COLO829 (cell line): ENCODE results near the gene ZNF19.
A peak's percentile ranks its signal among the peaks of the same experiment; 100 is the strongest.

Experiments used
- DNase-seq: peaks from one replicate; pipeline ENCODE4 v3.0.0; 2012; ENCODE audit warnings: low spot score

Gene ZNF19

DNA sequence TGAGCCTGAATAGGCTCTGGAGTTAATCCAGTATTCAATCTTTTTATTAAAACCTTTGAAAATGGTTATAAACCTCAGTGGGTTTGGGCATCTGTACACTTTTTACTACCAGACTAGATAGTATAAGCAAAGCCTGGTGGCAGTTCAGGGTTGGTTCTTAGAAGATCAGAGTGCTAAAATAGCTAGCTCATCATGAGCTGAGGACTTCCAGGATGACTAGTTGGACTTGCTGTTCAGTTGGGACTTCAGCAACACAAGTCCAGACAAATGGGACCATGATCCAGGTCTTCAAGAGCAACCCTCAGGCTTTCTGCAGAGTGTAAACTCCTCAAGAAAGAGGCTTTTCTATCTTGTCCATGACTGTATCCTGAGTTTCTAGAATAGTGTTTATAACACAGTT is 1.2 kb upstream of the ZNF19 start:
- DNase-seq, result no peak

DNA sequence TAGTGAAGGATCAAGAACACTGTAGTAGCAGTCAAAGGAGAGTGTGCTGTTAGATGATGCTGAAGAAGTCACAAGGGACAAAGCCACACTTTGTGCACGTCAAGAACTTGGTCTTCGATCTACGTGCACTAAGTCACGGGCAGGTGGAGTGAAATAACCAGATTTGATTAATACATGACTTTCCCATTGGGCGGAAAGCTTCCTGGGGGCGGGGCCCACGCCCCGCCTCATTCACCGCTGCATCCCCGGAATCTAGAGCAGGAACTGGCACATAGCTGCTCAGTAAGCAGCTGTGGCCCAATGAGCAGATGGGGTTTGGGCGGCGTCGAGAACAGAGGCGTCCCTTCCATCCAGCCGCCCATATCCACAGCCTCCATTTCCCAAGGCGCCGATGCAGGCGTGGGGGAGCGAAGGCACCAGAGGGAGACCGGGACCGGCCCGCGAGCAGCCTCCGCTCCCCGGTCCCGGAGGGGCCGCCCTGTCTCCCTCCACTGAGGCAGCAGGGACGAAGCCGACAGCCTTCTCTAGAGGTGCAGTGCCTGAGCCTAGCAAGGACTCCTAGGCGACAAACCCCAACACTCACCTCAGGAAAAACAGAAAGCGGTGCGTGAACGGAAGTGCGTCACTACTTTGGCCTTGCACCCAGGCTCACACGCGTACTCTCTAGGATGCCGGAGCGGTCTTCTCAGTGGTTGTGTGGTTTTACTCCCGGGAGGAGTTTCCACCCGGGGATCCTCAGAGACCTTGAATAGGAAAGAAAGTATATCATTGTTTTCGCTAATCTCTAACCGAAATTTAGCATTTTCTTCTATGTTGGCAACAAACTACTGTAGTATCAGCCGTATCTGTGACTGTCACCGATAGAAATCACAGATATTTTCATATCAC is 4.9 kb downstream of the ZNF19 start:
- peak; percentile 54 for DNase-seq

DNA sequence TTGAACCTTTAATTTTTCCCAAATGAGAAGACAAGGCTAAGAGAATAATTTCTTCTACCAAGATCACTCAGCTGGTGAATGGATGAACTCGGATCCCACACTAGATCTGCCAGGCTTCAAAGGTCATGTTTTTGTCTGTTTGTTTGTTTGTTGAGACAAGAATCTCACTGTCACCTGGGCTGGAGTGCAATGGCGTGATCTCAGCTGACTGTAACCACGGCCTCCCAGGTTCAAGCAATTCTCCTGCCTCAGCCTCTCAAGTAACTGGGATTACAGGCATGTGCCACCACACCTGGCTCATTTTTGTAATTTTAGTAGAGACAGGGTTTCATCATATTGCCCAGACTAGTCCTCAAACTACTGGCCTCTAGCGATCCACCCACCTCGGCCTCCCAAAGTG is 6.6 kb downstream of the ZNF19 start:
- DNase-seq, result no peak

DNA sequence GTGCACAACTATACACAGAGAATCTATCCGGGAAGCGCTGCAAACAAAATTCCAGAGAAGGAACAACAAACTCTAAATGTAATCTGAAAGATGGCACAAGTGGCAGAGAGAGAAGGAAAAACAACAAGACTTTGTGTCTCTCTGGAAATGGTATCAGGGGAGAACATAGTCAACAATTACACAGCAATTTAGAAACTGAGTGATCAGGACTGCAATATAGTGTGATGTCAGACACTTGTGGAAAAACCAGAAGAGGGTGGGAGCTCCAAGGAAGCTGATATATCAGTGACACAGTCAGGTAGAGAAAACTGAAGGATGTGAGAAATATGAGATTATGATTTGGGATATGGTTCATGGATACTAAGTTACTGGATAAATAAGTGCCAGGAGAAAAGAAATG is 8.2 kb downstream of the ZNF19 start:
- DNase-seq, result no peak

DNA sequence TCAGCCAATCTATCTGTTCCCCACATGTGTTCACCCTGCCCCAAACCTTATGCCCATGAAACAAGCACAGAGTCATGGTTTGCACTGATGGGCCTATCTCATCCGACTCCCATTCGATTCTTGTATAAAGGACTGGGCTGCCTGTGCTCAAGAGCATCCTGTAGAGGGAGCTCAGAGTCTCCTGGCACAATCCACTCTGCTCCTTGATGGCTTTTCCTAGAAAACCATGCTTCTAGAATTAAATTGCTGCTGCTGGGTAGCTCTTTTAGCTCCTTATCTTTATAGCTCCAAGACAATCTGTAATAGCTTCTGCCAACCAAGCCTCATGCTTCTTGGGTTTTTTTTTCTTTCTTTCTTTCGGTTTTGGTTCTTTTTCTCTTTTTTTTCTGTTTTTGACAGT is 9.7 kb downstream of the ZNF19 start:
- peak; percentile 17 for DNase-seq

DNA sequence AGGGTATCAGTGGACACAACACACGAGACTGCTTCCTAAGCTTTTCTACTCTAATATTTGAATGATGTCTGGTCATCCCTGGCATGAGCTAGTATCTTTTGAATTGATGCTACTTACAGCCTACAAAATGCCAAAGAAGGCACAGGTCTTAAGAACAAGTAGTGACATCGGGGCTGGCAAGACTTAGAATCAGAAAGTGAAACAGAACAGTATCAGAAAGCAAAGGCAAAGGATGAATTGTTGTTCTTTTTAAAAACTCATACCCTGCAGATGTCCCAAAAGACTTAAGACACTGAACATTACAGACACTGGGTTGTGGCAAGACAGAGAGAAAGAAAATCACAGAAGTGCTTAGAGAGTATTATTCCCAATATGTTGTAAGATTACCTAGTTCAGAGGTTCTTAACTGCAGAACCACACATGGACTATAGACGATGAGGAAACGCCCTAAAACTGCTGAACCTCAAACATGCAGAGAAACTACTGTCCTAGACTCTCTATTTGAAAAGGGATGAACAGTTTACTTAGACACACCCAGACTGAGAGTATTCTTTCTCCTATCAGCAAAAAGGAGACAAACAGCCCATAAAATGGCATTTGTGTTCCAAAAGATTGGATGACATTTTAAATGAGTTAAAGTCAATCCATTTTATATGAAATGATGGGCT is 12.5 kb downstream of the ZNF19 start:
- no peak for DNase-seq

DNA sequence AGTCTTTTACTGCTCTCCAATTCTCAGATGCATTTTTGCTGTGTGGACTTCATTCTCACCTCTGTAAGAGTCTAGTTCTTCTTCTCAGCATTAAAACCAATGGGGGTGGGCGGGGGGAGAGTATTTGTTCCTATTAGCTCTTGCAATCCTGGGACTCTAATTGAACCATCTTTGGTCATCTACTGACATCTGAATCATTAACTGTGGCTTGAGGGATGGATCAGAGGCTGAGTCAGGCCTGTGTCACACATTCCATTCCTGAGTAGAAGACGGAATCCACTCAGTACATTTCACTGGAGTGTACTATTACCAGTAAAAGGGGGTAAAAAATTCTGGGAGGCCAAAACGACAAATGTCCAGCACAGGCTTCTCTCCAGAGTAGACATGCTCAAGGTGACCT is 14.3 kb downstream of the ZNF19 start:
- no peak for DNase-seq

DNA sequence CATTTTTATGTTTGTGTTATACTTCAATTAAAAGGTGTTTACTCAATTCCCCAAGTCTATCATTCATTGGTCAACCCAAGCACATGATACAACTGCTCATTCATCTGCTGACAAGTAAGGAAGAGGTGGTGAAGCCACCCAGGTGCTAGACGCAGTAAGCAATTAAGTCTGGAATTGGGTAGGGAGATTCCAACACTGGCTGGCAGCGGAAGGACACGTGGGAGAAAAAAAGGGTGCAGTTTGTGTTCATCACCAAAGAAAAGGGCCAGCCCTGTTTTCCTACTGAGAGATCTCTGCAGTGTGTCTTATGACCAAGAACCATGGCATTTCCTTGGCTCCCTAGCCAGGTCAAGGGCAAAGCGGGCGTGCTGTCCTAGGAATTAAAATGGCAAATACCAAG is 15.2 kb downstream of the ZNF19 start:
- DNase-seq, result no peak

DNA sequence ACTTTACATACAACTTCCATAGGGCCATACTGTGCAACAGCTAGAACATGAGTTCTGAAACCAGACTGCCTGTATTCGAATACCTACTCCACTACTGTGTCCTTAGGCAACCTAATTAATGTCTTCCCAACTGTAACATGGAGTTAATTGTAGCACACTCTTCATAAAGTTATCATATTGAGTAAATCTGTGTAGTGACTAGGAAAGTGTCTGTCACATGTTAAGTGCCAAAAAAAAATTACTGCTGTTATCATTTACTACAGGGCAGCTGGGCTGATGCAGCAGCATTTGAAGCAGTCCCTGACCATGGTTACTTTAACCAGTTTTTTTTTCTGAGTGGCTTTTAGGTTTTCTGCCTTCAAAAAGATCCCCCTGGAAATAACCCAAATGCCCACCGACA is 16.2 kb downstream of the ZNF19 start:
- no peak for DNase-seq

DNA sequence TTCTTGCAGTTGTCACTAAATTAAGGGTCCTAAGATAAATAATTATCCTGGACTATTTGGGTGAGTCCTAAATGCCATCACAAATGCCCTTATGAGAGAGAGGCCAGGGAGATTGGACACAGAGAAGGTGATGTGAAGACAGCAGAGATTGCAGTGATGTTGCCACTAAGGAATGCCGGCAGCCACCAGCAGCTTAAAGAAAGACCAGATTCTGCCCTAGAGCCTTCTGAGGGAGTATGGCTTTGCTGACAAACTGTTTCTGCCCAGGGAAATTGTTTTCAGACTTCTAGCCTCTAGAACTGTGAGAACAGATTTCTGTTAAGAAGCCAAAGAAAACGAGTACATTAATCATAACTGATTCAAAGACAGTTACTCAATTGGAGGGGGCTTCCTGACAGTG is 17.1 kb downstream of the ZNF19 start:
- DNase-seq, result no peak

DNA sequence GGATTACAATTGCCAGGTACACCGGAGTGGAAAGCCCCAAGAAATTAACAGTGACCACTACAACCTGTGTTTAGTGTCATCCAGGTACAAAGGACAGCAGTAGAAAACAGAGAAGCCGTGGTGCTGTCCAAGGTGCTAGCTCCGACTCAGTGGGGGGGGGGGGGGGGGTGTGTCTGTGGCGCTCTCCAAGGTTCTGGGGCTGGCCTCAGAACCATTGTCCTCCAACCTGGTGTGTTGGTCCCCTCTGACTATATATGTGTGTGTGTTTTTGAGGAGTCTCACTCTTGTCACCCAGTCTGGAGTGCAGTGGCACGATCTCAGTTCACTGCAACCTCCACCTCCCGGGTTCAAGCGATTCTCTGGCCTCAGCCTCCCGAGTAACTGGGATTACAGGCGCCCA is 21.3 kb downstream of the ZNF19 start:
- peak; percentile 38 for DNase-seq

DNA sequence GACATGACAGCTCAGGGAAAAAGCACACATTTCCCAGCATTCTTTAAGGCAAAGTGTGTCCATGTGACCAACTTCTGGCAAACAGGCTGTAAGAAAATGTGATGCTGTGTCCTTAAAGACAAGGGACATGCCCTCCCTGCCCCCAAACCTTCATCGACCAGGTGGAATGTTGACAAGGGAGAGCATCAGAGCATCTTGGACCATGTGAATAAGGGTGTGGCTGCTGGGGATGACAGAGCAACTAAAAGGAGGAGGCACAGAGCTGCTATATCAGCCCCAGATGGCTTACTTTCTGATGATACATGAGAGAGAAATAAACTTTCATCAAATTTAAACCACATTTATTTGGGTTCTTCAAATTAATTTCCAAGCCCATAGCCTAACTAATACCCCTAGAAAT is 24.9 kb downstream of the ZNF19 start:
- no peak for DNase-seq

DNA sequence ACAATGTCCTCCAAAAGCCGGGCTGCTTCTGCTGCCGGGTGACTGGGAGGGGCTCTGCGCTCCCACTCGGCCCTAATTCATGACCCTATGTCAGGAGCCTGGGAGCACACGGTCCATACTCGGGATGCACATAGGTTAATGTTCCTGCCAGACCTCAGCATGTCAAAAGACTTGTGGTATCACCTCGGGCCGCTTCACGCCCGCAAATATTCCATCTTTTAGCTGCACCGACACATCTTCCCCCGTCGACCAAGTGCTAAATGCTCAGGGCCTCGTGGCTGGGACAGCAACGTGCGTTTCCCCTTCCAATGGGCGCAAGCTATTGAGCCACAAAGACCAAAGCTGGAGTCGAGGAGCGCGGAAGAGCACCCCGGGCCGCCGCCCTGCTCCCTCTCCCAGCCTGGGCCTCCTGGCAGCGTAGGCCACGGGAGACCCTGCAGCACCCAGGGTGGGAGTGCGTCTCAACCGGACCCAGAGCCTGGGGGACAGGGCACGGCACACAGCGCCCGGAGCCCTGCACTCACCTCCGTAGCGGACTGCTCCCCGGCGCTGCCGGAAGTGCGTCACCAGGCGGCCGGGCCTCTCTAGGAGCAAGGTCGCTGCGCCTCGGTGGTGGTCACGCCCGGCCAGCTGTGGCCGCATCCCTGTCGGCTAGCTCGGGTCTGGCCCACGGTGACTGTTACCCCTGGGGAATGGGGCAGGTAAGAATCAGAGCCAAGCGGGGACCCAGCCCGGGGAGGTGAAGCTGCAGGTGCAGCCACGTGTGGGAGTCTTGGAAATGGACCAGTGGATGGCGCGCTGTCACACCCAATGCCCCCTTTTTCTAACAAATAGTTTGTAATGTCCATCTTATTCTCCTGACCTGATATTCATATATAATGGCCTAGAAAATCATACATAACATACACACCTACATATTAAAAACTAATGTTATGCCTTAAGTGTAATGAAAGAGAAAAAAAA is 27.2 kb downstream of the ZNF19 start, which contains the start of gene ZNF23:
TSS of gene ZNF23 (minus strand) at position 562 of the 963 bp plus-strand sequence. CDS start 5,451 bp downstream, outside the sequence.
- DNase-seq, result peak; percentile 61

DNA sequence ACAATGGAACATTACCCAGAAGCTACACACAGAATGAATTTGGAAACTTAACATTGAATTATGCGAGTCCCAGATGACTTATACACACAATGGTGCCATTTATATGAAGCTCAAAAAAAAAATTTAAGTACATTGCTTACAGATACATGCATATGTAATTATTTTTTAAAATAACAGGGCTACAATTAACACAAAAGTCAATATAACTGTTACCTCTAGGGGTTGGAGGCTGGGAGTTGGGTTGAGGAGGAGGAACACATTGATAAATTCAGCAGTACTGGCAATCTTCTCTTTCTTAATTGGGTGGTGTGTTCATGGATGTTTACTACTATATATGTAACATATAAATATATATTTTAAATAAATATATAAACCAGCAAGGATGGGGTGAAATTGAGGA is 28.2 kb downstream of the ZNF19 start:
- DNase-seq, result no peak

DNA sequence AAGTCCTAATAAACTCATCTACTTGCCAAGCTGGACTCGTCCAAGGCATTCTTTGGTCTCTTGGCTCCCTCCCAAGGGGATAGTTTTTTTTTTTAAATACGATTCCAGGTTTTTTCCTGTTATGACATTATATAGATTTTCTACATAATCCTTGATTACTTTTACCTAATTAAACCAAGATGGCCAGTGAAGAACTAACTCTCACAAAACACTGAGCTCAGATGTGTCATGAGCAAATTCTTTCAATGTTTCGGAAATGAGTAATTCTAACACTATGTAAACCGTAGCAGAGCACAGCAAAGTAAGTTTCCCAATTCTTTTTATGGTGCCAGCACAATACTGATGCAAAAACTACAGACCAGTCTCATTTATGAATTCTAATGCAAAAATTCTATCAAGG is 28.9 kb downstream of the ZNF19 start:
- no peak for DNase-seq

DNA sequence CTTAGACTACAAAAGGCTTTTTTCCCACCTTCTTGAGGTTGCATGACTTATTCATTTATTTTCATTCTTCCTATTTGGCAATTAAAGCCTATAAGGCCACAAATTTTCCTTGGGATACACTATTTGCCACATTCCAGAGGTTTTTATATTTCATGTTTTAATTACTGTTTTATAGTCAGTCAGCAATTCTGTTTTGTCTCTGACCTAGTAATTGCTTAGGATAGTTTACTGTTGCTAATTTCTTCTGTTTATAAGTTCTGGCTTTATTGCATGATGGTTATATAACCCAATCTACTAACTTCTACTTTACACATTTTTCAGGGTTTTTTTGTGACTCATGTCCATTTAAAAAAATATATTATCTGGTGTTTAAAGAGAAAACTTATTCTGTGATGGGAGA is 29.6 kb downstream of the ZNF19 start:
- DNase-seq, result no peak

DNA sequence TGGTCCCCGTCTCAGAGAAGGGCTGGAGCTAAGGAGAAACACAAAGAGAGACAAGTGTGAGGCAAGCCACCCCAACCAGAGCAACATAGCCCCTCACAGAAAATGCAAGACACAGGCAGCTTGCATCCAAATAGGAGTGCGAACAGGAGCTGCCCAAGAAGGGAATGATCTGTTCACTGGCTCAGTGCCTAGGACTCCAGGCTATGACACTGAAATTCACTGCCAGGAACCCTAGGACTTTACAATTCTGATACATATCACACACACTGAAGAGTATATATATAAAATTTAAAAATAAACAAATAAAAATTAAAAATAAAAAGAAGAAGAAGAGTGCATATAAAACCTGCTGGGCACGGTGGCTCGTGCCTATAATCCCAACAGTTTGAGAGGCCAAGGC is 32.3 kb downstream of the ZNF19 start:
- DNase-seq, result no peak

DNA sequence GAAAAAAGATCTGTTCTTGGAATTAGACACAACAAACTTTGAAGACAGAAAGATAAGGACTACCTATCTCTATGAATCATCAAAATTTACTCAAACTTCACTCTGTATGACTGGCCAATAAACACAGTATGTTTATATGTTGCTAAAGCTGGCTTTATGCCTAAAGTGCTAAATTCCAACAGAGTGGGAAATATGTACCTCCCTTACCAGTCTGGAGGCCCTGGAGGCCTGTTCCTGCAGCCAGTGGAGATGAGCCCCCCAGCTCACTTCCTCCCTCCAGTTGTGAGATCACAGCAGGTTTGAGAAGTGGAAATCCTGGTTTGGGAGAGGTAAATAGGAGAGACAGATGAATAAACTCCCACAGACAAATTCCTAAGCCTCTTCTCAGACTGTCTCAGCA is 36.1 kb downstream of the ZNF19 start:
- no peak for DNase-seq

DNA sequence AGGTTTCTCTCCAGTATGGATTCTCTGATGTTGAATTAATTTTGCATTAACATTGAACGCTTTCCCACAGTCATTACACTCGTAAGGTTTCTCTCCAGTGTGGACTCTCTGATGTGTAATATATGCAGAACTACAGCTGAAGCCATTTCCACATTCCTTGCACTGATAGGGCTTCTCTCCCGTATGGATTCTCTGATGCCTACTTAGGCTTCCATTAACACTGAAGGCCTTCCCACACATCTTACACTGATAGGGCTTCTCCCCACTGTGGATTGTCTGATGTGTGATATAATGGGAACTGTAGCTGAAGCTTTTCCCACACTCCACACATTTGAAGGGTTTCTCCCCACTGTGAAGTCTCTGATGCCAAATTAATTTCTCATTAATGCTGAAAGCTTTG is 40.1 kb downstream of the ZNF19 start:
- DNase-seq, result no peak

DNA sequence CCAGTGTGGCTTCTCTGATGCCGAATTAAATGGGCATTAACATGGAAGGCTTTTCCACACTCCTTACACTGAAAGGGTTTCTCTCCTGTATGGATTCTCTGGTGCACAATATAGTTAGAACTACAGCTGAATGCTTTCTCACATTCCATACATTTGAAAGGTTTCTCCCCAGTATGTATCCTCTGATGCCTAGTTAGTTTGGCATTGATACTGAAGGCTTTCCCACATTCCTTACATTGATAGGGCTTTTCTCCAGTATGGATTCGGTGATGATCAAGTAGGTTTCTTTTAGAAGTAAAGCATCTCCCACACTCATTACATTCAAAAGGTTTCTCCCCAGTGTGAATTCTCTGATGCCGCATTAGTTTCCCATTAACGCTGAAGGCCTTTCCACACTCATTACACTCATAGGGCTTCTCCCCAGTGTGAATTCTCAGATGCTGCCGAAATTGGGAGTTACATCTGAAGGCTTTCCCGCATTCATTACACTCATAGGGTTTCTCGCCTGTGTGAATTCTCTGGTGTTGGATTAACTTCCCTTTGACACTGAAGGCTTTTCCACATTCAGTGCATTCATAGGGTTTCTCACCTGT is 40.8 kb downstream of the ZNF19 start:
- DNase-seq, result no peak

DNA sequence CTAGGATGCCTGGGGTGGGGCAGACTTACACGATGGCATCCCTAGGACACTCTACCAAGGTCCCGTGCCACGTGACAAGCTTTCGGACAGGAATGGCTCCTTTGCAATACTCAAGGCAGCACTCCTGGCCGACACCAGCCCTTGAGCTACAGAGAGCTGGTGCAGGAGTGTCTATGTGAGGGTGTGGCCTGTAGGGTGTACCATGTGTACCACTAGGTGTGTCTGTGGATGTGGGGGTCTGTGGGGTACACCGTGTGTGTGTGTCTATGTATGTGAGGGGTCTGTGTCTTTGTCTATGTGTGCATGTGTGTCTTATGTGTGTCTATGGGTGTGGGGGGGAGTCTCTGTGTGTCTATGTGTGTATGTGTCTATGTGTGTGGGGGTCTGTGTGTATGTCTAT is 45.4 kb downstream of the ZNF19 start:
- DNase-seq, result no peak

DNA sequence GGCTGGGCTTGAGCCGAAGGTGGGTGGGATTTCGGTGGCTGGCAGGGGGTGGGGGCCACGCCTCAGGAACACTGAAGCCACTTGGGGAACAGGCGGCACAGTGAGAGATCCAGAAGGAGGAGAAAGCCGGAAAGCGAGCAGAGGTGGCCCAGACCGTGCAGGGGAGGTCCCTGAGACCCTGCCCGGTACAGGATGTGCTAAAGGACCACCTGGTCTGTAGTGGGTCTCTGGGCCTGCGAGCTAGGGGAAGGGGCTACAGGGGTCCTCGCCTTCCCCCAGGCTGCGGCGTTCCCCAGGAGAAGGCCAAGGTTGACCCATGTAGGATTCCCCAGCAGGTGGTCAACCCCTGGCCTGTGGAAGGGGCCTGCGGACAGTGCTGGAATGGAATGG is 47.1 kb downstream of the ZNF19 start, which contains the start of gene TLE7:
TSS of gene TLE7 (minus strand) at position 4 of the 390 bp plus-strand sequence. CDS start 8,730 bp downstream, outside the sequence.
- no peak for DNase-seq
